GM12875 (cell line): ENCODE data around the gene TMEM260.

ENCODE experiments used
- H3K4me3 ChIP-seq: one replicate; pipeline ENCODE4 v1.5.1; 2011; ENCODE audit warnings: low read depth, low read length, control low read depth
- CTCF ChIP-seq: IDR thresholded peaks from 2 replicates; pipeline ENCODE4 v1.5.1; 2011; ENCODE audit warnings: low read depth, mild to moderate bottlenecking, control low read depth, inconsistent platforms, low read length, moderate library complexity, borderline replicate concordance; ENCODE audit not compliant: insufficient read depth

The TMEM260 gene

GRCh38 chr14:56580221-56580711, 668 bp downstream of the TMEM260 start:
- peak overlapping the region; percentile 94 for H3K4me3 ChIP-seq
- no peak for TF ChIP-seq CTCF

GRCh38 chr14:56581041-56581727, 1.6 kb downstream of the TMEM260 start:
- TF ChIP-seq CTCF: no peak
- H3K4me3 ChIP-seq: peak overlapping the region; percentile 94

GRCh38 chr14:56585461-56586084, 6.0 kb downstream of the TMEM260 start:
- no peak overlapping the region for H3K4me3 ChIP-seq

GRCh38 chr14:56587701-56588100, 8.1 kb downstream of the TMEM260 start:
- no peak for TF ChIP-seq CTCF
- no peak overlapping the region for H3K4me3 ChIP-seq

More at GRCh38 chr14:56585461-56586084, 6.0 kb downstream of the TMEM260 start:
- TF ChIP-seq CTCF: no peak

GRCh38 chr14:56590535-56590960, 10.9 kb downstream of the TMEM260 start:
- TF ChIP-seq CTCF: no peak
- H3K4me3 ChIP-seq: no peak overlapping the region

GRCh38 chr14:56592746-56593544, 13.3 kb downstream of the TMEM260 start:
- H3K4me3 ChIP-seq: no peak overlapping the region
- no peak for TF ChIP-seq CTCF
